Lower leg skin (tissue), 3 donors: Measurements from ENCODE around the gene TMEM117.

Experiments
- CTCF ChIP-seq, 3 donors: fragments of 450-650 bp; IDR thresholded peaks; one replicate each; pipeline ENCODE4 v1.5.1; 2016; ENCODE audit warnings: antibody characterized with exemption in 3 of 3, mild to moderate bottlenecking in 3 of 3, moderate library complexity in 2 of 3
- POLR2A ChIP-seq, 2 donors: fragments of 450-650 bp; IDR thresholded peaks; one replicate each; pipeline ENCODE4 v1.6.1; 2016 to 2017; ENCODE audit warnings: antibody characterized with exemption in 2 of 2, mild to moderate bottlenecking in 1 of 2, moderate library complexity in 1 of 2

- TF ChIP-seq CTCF (IDR thresholded peaks at IDR 0.05): no peak
- no peak for TF ChIP-seq POLR2A (IDR thresholded peaks at IDR 0.05)
Observed at GRCh38 chr12:44127966-44128710, 292.3 kb downstream of the TMEM117 start.
